ENCODE results near the gene G3BP2.
"Not testable (repeated sequence)": the region's sequence is repeated elsewhere in the genome, so short reads cannot be mapped to it uniquely, and the experiment has no call there.

G3BP2 gene

GRCh38 chr4:75698162-75698962 is 25.2 kb upstream of the G3BP2 start:
- TF ChIP-seq ZNF274 (IDR thresholded peaks at IDR 0.05; ENCODE audit: low read depth, low read length) = no peak
- peak overlapping the region; percentile 16; the same call in 1 of the 2 replicates for H3K4me3 ChIP-seq (ENCODE audit: low read length)

GRCh38 chr4:75696581-75696980 is 23.4 kb upstream of the G3BP2 start:
- TF ChIP-seq ZNF274 (IDR thresholded peaks at IDR 0.05; ENCODE audit: low read depth, low read length) = no peak

DNA sequence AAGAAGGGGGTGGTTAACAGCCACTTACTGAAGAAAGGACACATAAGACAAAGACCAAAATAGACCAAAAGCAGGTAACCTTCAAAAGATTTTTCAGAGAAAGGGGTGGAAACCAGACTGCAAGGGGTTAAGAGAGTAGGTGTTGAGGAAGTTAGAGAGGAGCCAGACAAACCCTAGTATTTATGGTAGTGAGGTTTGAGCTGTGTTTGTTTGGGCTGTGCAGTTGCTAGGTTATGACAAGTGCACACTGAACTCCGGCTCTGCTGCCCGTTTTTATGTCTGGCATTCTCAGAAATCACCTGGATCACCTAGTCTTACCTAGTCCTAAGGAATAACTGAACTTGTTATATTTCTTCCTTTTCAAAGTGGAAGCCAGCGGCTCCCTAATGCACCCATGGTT is 22.9 kb upstream of the G3BP2 start:
- H3K4me3 ChIP-seq (ENCODE audit: low read length) = no peak overlapping the region
- no peak for TF ChIP-seq ZNF274 (IDR thresholded peaks at IDR 0.05; ENCODE audit: low read depth, low read length)

More at GRCh38 chr4:75696581-75696980, 23.4 kb upstream of the G3BP2 start:
- H3K4me3 ChIP-seq (ENCODE audit: low read length) = no peak overlapping the region

GRCh38 chr4:75692066-75692465 is 18.9 kb upstream of the G3BP2 start:
- not testable (repeated sequence) for H3K4me3 ChIP-seq (ENCODE audit: low read length)

GRCh38 chr4:75687125-75687524 is 13.9 kb upstream of the G3BP2 start:
- not testable (repeated sequence) for H3K4me3 ChIP-seq (ENCODE audit: low read length)

DNA sequence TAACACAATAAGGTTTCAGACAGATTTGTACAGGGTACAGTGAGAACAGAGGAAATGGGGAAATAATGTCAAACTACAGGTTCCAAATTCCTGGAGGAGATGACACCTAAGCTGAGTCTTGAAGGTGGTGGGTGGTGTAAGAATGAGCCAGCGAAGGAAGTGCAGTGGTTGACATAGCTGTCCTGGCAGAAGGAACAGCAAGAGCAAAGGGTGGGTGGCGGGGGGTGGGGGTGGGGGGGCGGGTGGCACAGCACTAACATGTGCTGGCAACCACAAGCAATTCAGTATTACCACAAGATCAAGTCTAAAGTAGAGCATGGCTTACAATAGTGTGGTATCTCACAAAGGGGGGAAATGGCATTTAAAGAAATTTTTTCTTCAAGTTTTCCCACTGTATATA is 13.1 kb upstream of the G3BP2 start:
- H3K4me3 ChIP-seq (ENCODE audit: low read length) = no peak overlapping the region
- no peak for TF ChIP-seq ZNF274 (IDR thresholded peaks at IDR 0.05; ENCODE audit: low read depth, low read length)

- H3K4me3 ChIP-seq (ENCODE audit: low read length) = no peak overlapping the region
- no peak for TF ChIP-seq ZNF274 (IDR thresholded peaks at IDR 0.05; ENCODE audit: low read depth, low read length)
Observed at GRCh38 chr4:75685546-75686189, 12.5 kb upstream of the G3BP2 start.

DNA sequence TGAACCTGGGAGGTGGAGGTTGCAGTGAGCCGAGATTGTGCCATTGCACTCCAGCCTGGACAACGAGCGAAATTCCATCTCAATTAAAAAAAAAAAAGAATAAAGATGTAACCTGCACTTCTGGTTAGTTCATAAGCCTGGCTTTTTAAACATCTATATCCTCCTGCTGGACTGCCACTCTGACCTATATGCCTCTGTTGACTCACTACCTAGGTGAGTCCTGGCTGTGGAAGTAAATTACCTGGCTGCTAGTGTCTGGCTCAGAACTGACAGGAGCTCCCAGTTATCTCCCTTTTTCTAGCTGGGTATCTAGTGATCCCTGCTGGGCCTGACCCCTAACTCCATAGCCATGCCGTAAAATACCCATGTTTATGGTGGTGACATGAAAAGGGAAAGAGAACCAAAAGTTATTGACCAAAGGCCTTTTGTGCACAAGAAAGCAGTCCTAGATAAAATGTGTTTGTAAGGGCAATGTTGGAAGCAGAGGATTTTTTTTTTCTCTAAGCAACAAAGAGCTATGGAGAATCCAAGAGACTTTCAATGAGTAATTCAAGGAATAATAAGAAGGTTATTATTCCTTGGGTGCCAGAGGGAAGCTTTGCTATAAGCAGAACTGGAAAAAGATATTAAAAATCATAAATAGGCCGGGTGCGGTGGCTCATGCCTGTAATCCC is 10.4 kb upstream of the G3BP2 start:
- no peak overlapping the region for H3K4me3 ChIP-seq (ENCODE audit: low read length)
- TF ChIP-seq ZNF274 (IDR thresholded peaks at IDR 0.05; ENCODE audit: low read depth, low read length) = no peak

- no peak overlapping the region for H3K4me3 ChIP-seq (ENCODE audit: low read length)
- TF ChIP-seq ZNF274 (IDR thresholded peaks at IDR 0.05; ENCODE audit: low read depth, low read length) = no peak
Observed at GRCh38 chr4:75679876-75680575, 6.8 kb upstream of the G3BP2 start.

GRCh38 chr4:75678965-75679364 is 5.8 kb upstream of the G3BP2 start:
- no peak overlapping the region for H3K4me3 ChIP-seq (ENCODE audit: low read length)
- no peak for TF ChIP-seq ZNF274 (IDR thresholded peaks at IDR 0.05; ENCODE audit: low read depth, low read length)

GRCh38 chr4:75678473-75678872 is 5.3 kb upstream of the G3BP2 start:
- no peak overlapping the region for H3K4me3 ChIP-seq (ENCODE audit: low read length)
- no peak for TF ChIP-seq ZNF274 (IDR thresholded peaks at IDR 0.05; ENCODE audit: low read depth, low read length)

GRCh38 chr4:75675004-75675531 is 1.9 kb upstream of the G3BP2 start:
- no peak for TF ChIP-seq ZNF274 (IDR thresholded peaks at IDR 0.05; ENCODE audit: low read depth, low read length)
- no peak overlapping the region for H3K4me3 ChIP-seq (ENCODE audit: low read length)

GRCh38 chr4:75673959-75674328 is 733 bp upstream of the G3BP2 start:
- H3K4me3 ChIP-seq (ENCODE audit: low read length) = peak overlapping the region; percentile 63

DNA sequence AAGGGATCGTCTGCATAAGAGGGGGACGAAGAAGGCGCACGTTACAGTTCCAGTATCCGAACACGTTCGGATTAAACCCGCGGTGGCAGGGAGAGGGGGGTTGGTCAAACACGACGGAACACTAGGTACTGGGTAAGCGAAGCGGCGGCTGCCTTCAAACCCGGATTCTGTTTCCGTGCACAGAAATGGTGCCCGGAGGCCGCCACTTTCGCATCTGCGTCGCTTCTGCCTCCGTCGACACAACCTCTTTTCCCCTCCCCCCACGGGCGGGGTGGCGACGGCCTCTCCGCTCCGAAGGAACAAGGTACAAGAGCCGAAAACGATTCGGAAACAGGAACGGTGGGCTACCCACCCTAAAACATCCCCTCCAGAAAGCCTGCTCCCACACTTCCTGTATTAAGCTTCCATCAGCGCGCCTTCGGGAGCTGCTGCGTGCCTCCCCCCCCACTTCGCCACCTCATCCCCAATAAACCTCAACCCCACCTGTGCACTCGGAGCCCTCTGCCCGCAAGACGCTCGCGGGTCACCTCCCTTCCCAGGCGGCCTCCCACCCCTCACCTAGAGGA is 667 bp downstream of the G3BP2 start:
- H3K4me3 ChIP-seq (ENCODE audit: low read length) = peak overlapping the region; percentile 97
- no peak for TF ChIP-seq ZNF274 (IDR thresholded peaks at IDR 0.05; ENCODE audit: low read depth, low read length)

More at GRCh38 chr4:75673959-75674328, 733 bp upstream of the G3BP2 start:
- TF ChIP-seq ZNF274 (IDR thresholded peaks at IDR 0.05; ENCODE audit: low read depth, low read length) = no peak

All from GM08714 (cell line).